HCEC 1CT (cell line): ENCODE measurements around the gene PTPRE.

Source experiments
- DNase-seq: peaks from one replicate; pipeline ENCODE4 v3.0.0-alpha.2; 2017

PTPRE gene

GRCh38 chr10:127932521-127933270 is 25.8 kb downstream of the PTPRE start:
- no peak for DNase-seq

- no peak for DNase-seq
Measured at GRCh38 chr10:127933271-127933670, 26.4 kb downstream of the PTPRE start.

- DNase-seq = no peak
Measured at GRCh38 chr10:127934383-127934782, 27.5 kb downstream of the PTPRE start.

- no peak for DNase-seq
Measured at GRCh38 chr10:127935071-127935561, 28.2 kb downstream of the PTPRE start.

- DNase-seq = no peak
Measured at GRCh38 chr10:127937069-127937468, 30.2 kb downstream of the PTPRE start.

- DNase-seq = no peak
Measured at GRCh38 chr10:127937915-127938463, 31.1 kb downstream of the PTPRE start.

- DNase-seq = no peak
Measured at GRCh38 chr10:127939786-127940330, 33.0 kb downstream of the PTPRE start.

GRCh38 chr10:127940866-127941640 is 34.1 kb downstream of the PTPRE start:
- DNase-seq = no peak

GRCh38 chr10:127942811-127943210 is 35.9 kb downstream of the PTPRE start:
- DNase-seq = no peak

GRCh38 chr10:127943336-127943910 is 36.5 kb downstream of the PTPRE start:
- DNase-seq = no peak

GRCh38 chr10:127944256-127944655 is 37.4 kb downstream of the PTPRE start:
- no peak for DNase-seq

- DNase-seq = no peak
Measured at GRCh38 chr10:127945341-127945758, 38.4 kb downstream of the PTPRE start.

- no peak for DNase-seq
Measured at GRCh38 chr10:127945948-127946711, 39.2 kb downstream of the PTPRE start.

GRCh38 chr10:127947211-127947610 is 40.3 kb downstream of the PTPRE start:
- no peak for DNase-seq

- no peak for DNase-seq
Measured at GRCh38 chr10:127948791-127949190, 41.9 kb downstream of the PTPRE start.

GRCh38 chr10:127949831-127950230 is 42.9 kb downstream of the PTPRE start:
- DNase-seq = no peak

GRCh38 chr10:127951861-127952574 is 45.1 kb downstream of the PTPRE start:
- DNase-seq = no peak

- no peak for DNase-seq
Measured at GRCh38 chr10:127952575-127952869, 45.6 kb downstream of the PTPRE start.

- DNase-seq = no peak
Measured at GRCh38 chr10:127952918-127953317, 46.0 kb downstream of the PTPRE start.

GRCh38 chr10:127953876-127954275 is 47.0 kb downstream of the PTPRE start:
- no peak for DNase-seq

GRCh38 chr10:127959428-127959827 is 52.5 kb downstream of the PTPRE start:
- no peak for DNase-seq

GRCh38 chr10:127961071-127961470 is 54.2 kb downstream of the PTPRE start:
- no peak for DNase-seq
